Measurements from ENCODE around the gene CEP112.

Gene CEP112

GRCh38 chr17:65780111-65780510 is 411.8 kb downstream of the CEP112 start:
- no peak for DNase-seq (ENCODE audit: low spot score)

GRCh38 chr17:65776890-65777289 is 415.0 kb downstream of the CEP112 start:
- no peak for DNase-seq (ENCODE audit: low spot score)

GRCh38 chr17:65774787-65775186 is 417.1 kb downstream of the CEP112 start:
- DNase-seq (ENCODE audit: low spot score) = peak; percentile 75

GRCh38 chr17:65772989-65773388 is 418.9 kb downstream of the CEP112 start:
- DNase-seq (ENCODE audit: low spot score) = no peak

GRCh38 chr17:65771704-65772103 is 420.2 kb downstream of the CEP112 start:
- no peak for DNase-seq (ENCODE audit: low spot score)

- DNase-seq (ENCODE audit: low spot score) = no peak
Measured at GRCh38 chr17:65763786-65764185, 428.1 kb downstream of the CEP112 start.

- no peak for DNase-seq (ENCODE audit: low spot score)
Measured at GRCh38 chr17:65762973-65763372, 429.0 kb downstream of the CEP112 start.

GRCh38 chr17:65759532-65759931 is 432.4 kb downstream of the CEP112 start:
- no peak for DNase-seq (ENCODE audit: low spot score)

- DNase-seq (ENCODE audit: low spot score) = peak; percentile 63
Measured at GRCh38 chr17:65756760-65757159, 435.2 kb downstream of the CEP112 start.

GRCh38 chr17:65755799-65756198 is 436.1 kb downstream of the CEP112 start:
- DNase-seq (ENCODE audit: low spot score) = no peak

GRCh38 chr17:65754630-65755029 is 437.3 kb downstream of the CEP112 start:
- DNase-seq (ENCODE audit: low spot score) = no peak

- no peak for DNase-seq (ENCODE audit: low spot score)
Measured at GRCh38 chr17:65754081-65754480, 437.9 kb downstream of the CEP112 start.

- DNase-seq (ENCODE audit: low spot score) = no peak
Measured at GRCh38 chr17:65753348-65753747, 438.6 kb downstream of the CEP112 start.

- DNase-seq (ENCODE audit: low spot score) = peak; percentile 39
Measured at GRCh38 chr17:65751263-65751662, 440.7 kb downstream of the CEP112 start.

GRCh38 chr17:65750631-65751115 is 441.3 kb downstream of the CEP112 start:
- peak; percentile 98 for DNase-seq (ENCODE audit: low spot score)

GRCh38 chr17:65750166-65750565 is 441.8 kb downstream of the CEP112 start:
- peak; percentile 55 for DNase-seq (ENCODE audit: low spot score)

- peak; percentile 60 for DNase-seq (ENCODE audit: low spot score)
Measured at GRCh38 chr17:65749479-65749878, 442.5 kb downstream of the CEP112 start.

- no peak for DNase-seq (ENCODE audit: low spot score)
Measured at GRCh38 chr17:65745241-65745640, 446.7 kb downstream of the CEP112 start.

- no peak for DNase-seq (ENCODE audit: low spot score)
Measured at GRCh38 chr17:65743308-65743655, 448.7 kb downstream of the CEP112 start.

- peak; percentile 93 for DNase-seq (ENCODE audit: low spot score)
Measured at GRCh38 chr17:65742403-65743307, 449.3 kb downstream of the CEP112 start.

GRCh38 chr17:65741710-65742109 is 450.2 kb downstream of the CEP112 start:
- no peak for DNase-seq (ENCODE audit: low spot score)

GRCh38 chr17:65739034-65739433 is 452.9 kb downstream of the CEP112 start:
- DNase-seq (ENCODE audit: low spot score) = no peak

- no peak for DNase-seq (ENCODE audit: low spot score)
Measured at GRCh38 chr17:65737451-65737850, 454.5 kb downstream of the CEP112 start.

GRCh38 chr17:65733314-65733713 is 458.6 kb downstream of the CEP112 start:
- DNase-seq (ENCODE audit: low spot score) = no peak
